Measurements from ENCODE around the gene MBOAT1. TPM values are rescaled to one million over a fixed set of nuclear protein-coding genes. Genes with fewer than 3 reads are reported as not detected.

Gene MBOAT1
- total RNA-seq, 1 experiment from 2014 or later: 9.9 TPM

- Histone ChIP-seq H3K56ac (ENCODE audit: insufficient read length, low read depth, low read length) (no peak overlapping the region), H4K8ac (replicated peaks; ENCODE audit: insufficient read length, low read depth, low read length) (no peak overlapping the region), H3K27ac (ENCODE audit: insufficient read length, low read depth, low read length) (no peak overlapping the region), H3K9me3 (ENCODE audit: control insufficient read depth, low read depth, low read length) (no peaks in the 10 kb centered on the region), H4K5ac (ENCODE audit: insufficient read length, low read depth, low read length) (no peak overlapping the region), H2BK15ac (ENCODE audit: low read depth, low read length) (no peak overlapping the region), H4K91ac (ENCODE audit: insufficient read length, low read depth, low read length) (no peak overlapping the region), H2AFZ (ENCODE audit: low read length) (no peak overlapping the region), H3K14ac (ENCODE audit: insufficient read depth, low read length) (no peak overlapping the region), H2BK20ac (ENCODE audit: low read depth, low read length, poor library complexity, severe bottlenecking) (no peak overlapping the region), H3K4me1 (ENCODE audit: insufficient read depth, low read length) (no peaks in the 10 kb centered on the region), H3T11ph (ENCODE audit: low read length) (no peak overlapping the region), H2AK5ac (ENCODE audit: insufficient read length, low read length) (no peak overlapping the region), H3K27me3 (ENCODE audit: insufficient read depth, low read length) (no peaks in the 10 kb centered on the region), H3K4me2 (ENCODE audit: insufficient read depth, insufficient read length, low read length) (no peak overlapping the region), H3K18ac (ENCODE audit: insufficient read length, low read depth, low read length) (no peak overlapping the region), H2BK12ac (ENCODE audit: insufficient read length, low read depth, low read length) (no peak overlapping the region), H3K9ac (ENCODE audit: extremely low read depth, insufficient read length, low read length) (no peak overlapping the region), H3K79me1 (ENCODE audit: insufficient read depth, low read depth, low read length, poor library complexity, severe bottlenecking) (no peaks in the 10 kb centered on the region), H2BK5ac (ENCODE audit: insufficient read length, low read length) (no peak overlapping the region), H4K20me1 (ENCODE audit: control insufficient read depth, insufficient read depth, insufficient read length) (no peaks in the 10 kb centered on the region), H2BK120ac (ENCODE audit: low read depth, low read length, poor library complexity, severe bottlenecking) (no peak overlapping the region), H3K4ac (ENCODE audit: low read depth, low read length) (no peak overlapping the region), H3K23ac (ENCODE audit: insufficient read length, low read depth, low read length) (no peak overlapping the region), H3K23me2 (ENCODE audit: insufficient read length, low read depth, low read length, poor library complexity, severe bottlenecking) (no peaks in the 10 kb centered on the region), H3K79me2 (ENCODE audit: insufficient read depth, low read length) (no peaks in the 10 kb centered on the region)
- peaks cover 0 to 6% of the 10 kb centered on the region in 2 experiments; a peak in 2 of 5 replicates for H3K9me3 Mint-ChIP-seq
- WGBS (ENCODE audit: extremely low coverage, insufficient read length, low lambda C conversion rate): no CpG with 5 or more reads among the region's 4 CpGs
- H3K4me1 Mint-ChIP-seq: peaks cover 0 to 5% of the 10 kb centered on the region in 2 experiments; a peak in 3 of 4 replicates
- no peak overlapping the region for H3K27ac Mint-ChIP-seq
- no peak for DNase-seq
- no peak for TF ChIP-seq CTCF (conservative IDR thresholded peaks at IDR 0.05)
- no peak overlapping the region for H3K4me3 Mint-ChIP-seq
- no peaks in the 10 kb centered on the region for H3K27me3 Mint-ChIP-seq (ENCODE audit: low read depth)
- no peaks in the 10 kb centered on the region; a peak in 1 of 7 replicates for H3K36me3 Mint-ChIP-seq (ENCODE audit: insufficient read depth in 1 of 3, low read depth in 3 of 3)
Measured at GRCh38 chr6:20230401-20231119, 18.3 kb upstream of the MBOAT1 start.
